Measurements from ENCODE around the gene PARD6G.
A peak's percentile ranks its signal among the peaks of the same experiment; 100 is the strongest.

Gene PARD6G

GRCh38 chr18:80210312-80211083 lies 36.8 kb downstream of the PARD6G start:
- peak; percentile 10 for DNase-seq (ENCODE audit: low read depth)

GRCh38 chr18:80208620-80209019 lies 38.7 kb downstream of the PARD6G start:
- DNase-seq (ENCODE audit: low read depth) = no peak

- no peak for DNase-seq (ENCODE audit: low read depth)
Measured at GRCh38 chr18:80205294-80205693, 42.0 kb downstream of the PARD6G start.

DNA sequence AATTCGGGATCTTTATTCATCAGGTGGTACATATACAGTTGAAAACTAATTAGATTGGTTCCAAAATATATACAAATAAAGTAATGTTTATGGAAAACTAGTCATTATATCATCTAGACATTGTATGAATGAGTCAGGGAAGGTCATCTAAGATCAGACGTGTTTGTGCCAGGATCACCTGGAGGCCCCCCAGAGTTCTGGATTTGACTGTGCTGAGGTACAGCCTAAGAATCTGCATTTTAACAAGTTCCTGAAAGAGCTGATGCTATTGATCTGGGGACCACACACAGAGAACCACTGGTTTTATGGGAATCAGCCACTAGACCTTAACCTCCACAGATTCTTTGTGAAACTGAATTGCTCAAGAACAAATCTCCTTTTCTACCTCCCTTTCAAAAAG lies 43.2 kb downstream of the PARD6G start:
- no peak for DNase-seq (ENCODE audit: low read depth)

- no peak for DNase-seq (ENCODE audit: low read depth)
Measured at GRCh38 chr18:80203249-80203648, 44.1 kb downstream of the PARD6G start.

DNA sequence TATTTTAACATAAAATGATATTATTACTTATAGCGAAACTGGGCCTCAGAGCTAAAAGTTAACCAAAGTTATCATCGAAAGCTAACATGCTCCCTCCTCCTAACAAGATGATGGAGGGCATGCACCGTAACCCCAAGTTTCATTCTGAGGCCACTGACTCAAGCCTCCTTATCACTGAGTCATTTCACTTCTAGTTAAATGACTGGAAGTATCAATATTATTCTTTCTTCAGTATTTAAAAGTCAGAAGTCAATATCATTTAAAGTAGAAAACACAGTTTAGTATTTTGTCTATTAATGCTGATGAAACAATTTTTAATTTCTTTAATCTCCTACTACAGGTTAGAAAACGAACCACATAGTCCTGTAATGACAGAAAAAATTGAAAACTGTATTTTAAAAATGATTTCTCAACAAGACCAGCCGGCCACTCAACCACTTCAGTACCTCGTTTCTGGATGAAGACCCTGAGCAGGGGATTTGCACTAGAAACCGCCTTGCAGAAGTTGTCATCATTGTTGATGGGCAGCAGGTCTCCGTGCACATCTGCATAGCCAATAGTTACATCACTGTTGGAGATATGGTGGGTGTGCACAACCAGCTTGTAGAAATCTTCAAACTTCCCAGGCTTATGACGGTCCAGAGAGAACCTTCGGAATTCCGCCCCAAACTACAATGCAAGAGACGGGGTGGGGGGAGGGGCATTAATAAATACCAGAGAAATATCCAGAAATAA lies 44.9 kb downstream of the PARD6G start:
- DNase-seq (ENCODE audit: low read depth) = no peak

DNA sequence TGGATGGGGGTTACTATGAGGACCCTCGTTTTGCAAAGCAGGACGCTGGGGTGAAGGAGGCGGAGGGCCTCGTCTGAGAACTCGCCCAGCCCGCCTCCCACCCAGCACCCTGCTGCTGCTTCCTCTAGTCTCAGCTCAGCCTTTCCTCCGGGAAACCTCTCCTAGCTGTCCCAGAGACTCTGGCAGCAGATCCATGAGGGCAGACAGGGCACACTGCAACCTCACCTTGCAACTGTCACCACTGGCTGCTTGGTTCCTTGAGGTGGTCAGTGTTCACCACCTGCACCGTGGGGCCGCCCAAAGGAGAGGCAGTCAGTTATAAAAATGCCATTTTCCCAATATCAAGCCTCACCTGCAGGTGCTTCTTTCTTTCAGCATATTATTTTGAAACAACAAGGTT lies 45.6 kb downstream of the PARD6G start:
- no peak for DNase-seq (ENCODE audit: low read depth)

GRCh38 chr18:80200932-80201672 lies 46.2 kb downstream of the PARD6G start:
- no peak for DNase-seq (ENCODE audit: low read depth)

DNA sequence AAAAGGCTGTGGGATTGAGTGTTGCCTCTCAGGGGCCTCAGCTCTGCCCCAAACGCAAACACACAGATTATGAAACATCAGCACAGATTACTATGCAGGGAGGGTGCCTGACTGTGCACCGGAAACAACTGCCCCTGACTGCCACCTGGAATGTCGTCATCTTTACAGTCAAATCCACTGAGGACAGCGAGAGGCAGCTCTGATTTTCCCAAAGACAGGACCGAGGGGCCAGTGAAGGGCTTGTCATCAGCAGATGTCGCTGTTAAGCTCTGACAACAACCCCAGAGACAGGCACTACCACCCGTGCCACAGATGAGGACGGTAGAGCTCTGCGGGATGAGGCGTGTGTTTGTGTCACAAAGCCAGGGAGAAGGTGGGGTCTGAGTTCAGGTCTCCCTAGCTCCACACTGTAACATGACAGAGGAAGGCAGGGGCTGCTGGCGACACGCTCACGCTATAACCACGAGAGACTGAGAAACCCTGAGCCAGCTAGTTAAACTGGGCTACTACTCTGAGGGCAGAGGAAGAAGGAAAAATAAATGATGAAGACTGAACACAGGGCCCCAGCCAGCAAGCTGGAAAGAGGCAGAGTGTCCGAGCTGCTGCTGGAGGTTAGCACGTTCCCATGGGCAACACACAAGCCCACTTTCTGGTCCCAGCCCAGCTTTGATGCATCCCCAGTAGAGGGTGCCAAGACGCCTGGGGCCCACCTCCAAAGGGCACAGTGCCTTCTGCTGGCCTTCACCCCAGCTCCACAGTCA lies 47.0 kb downstream of the PARD6G start:
- DNase-seq (ENCODE audit: low read depth) = no peak

DNA sequence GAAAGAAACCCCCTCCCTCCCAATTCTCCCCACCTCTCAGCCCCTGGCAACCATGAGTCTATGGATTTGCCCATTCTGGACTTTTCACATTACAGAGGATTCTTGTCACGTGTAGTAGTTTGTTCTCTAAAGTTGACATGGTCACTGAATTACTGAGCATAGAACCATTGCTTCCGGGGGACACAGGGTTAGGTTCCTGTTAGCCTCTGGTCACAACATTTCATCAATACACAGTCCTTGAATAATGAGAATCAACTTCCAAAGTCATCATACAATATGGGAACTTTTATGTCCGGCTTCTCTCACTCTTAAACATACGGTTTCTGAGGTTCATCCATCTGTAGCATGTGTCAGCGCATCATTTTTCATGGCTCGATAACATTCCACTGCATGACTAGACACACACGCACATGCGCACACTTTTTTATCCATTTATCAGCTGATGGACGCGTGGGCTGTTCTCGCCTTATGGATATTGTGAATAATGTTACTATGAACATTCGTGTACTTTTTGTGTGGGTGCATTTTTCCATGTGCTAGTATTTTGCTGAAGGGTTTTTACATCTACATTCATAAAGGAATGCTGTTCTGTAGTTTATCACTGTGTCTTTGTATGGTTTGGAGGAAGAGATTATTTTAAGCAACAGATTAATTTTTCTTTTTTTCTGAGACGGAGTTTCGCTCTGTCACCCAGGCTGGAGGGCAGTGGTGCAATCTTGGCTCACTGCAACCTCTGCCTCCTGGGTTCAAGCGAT lies 48.1 kb downstream of the PARD6G start:
- DNase-seq (ENCODE audit: low read depth) = no peak

DNA sequence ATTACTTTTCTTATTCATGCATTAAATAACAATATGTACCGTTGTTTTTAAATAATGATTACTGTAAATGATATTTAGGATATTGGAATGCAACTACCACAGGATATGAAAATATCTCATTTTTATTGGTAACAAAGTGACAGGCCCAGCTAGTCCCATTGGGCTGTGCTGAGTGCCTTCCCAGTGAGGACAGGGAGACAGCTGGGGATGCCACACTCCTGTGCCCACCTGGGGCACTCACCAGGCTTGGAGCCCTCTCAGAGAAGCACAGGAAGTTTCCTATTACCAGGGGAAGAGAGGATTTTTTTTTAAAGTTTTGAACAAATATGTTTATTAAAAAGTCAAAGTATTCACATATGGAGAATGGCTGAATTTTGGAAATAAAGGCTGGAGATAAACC lies 48.9 kb downstream of the PARD6G start:
- DNase-seq (ENCODE audit: low read depth) = no peak

DNA sequence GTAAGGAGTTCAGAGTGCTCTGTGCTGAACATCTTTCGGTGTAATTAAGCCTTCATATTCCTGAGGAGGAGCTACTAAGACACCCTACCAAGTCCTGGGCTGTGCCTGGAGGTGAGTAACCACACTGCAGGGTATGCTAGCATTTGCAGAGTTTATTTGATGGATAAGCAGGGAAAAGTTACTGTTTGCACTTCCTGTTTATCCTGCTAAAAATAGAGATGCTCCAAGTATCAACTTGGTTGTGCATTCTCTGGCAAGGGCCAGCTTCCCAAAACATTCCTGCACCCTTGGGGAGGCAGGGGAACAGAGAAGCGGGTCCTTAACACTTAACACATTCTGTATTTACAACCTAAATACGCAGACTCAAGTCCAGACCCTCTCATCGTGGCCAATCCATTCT lies 49.8 kb downstream of the PARD6G start:
- no peak for DNase-seq (ENCODE audit: low read depth)

GRCh38 chr18:80196528-80197320 lies 50.6 kb downstream of the PARD6G start:
- DNase-seq (ENCODE audit: low read depth) = peak; percentile 50

- no peak for DNase-seq (ENCODE audit: low read depth)
Measured at GRCh38 chr18:80194874-80195570, 52.3 kb downstream of the PARD6G start.

DNA sequence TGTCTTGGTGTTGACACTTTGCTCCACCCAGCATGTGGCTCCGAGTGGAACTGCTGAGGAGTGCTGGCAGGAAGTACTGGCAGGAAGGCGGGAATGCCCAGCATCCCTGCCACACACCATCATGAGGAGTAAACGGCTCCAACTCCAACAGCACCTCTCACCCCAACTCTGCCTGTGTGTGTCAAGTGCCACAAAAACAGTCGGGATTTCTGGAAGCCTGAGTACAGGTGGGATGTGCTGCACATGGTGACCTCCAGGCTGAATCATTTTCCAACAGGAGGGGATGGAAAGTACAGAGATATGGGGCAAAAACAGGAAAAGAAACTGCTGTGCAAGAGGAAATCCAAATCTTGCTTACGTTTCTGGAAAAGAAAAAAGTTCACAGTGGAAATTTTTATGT lies 53.6 kb downstream of the PARD6G start:
- DNase-seq (ENCODE audit: low read depth) = no peak

DNA sequence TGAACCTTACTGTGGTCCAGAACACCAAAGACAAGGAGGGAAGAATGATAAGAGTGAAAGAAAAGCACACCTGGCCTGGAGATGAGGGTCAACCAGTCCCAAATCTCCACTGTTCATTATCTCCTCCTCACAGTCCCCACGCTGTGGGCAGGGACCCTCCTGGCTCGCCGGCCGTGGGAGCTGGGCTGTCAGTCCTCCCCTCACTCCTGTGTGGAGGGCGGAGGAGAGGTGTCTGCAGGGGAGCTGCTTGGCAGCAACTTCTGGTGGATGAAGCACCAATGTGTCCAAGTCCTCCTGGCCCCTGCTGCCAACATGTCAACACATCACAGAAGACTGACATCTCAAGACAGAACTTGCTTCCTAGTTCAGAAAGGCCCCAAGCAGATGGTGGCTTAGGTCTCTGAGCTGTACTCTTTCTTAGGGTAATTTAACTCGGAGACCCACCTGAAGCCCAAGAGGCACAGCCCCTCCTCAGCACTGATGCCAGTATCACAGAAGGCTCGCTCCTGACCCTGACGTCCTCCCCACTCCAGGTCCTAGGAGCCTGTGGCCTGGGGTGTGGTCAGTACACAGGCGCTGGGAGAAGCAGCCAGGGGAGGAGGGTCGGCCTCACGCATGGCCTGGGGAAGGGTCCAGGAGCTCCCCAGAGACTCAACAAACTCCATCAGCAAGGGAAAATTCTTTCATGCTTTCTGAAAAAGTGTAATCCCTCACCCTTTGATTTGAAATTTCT lies 54.5 kb downstream of the PARD6G start:
- no peak for DNase-seq (ENCODE audit: low read depth)

GRCh38 chr18:80191907-80192652 lies 55.2 kb downstream of the PARD6G start:
- DNase-seq (ENCODE audit: low read depth) = no peak

- no peak for DNase-seq (ENCODE audit: low read depth)
Measured at GRCh38 chr18:80191264-80191663, 56.0 kb downstream of the PARD6G start.

GRCh38 chr18:80190311-80190710 lies 57.0 kb downstream of the PARD6G start:
- DNase-seq (ENCODE audit: low read depth) = no peak

Measured in iris pigment epithelial cell (primary cell).